PFSK-1 (cell line): Measurements from ENCODE around the gene DCUN1D3.

Experiments used
- FOXP2 ChIP-seq: optimal IDR thresholded peaks from 2 replicates; pipeline ENCODE3; 2011; ENCODE audit warnings: borderline replicate concordance, control low read depth, inconsistent platforms; ENCODE audit not compliant: insufficient read depth; ENCODE audit errors: extremely low read length, extremely low read depth
- POLR2AphosphoS5 ChIP-seq: IDR thresholded peaks from 2 replicates; pipeline ENCODE4 v1.6.1; 2012; ENCODE audit warnings: low read depth, mild to moderate bottlenecking, control low read depth, low read length, moderate library complexity
- REST ChIP-seq, 2 experiments: IDR thresholded peaks; 2 replicates each; pipeline versions ENCODE4 v1.6.1 to v1.8.0; 2011 to 2012; ENCODE audit warnings: low read depth in 2 of 2, low read length in 2 of 2, control low read depth in 1 of 2, inconsistent platforms in 1 of 2, mild to moderate bottlenecking in 1 of 2, moderate library complexity in 1 of 2; ENCODE audit not compliant: insufficient read depth in 1 of 2
- SIN3A ChIP-seq: IDR thresholded peaks from 2 replicates; pipeline ENCODE4 v1.6.1; 2012; ENCODE audit warnings: mild to moderate bottlenecking, low read length, moderate library complexity, borderline replicate concordance; ENCODE audit not compliant: insufficient read depth
- TAF1 ChIP-seq: IDR thresholded peaks from 2 replicates; pipeline ENCODE4 v1.6.1; 2012; ENCODE audit warnings: low read length, control low read depth, borderline replicate concordance; ENCODE audit not compliant: insufficient read depth

Gene DCUN1D3

GRCh38 chr16:20859229-20859628 lies 40.9 kb downstream of the DCUN1D3 start:
- TF ChIP-seq REST (IDR thresholded peaks at IDR 0.05; ENCODE audit: insufficient read depth in 1 of 2, low read depth in 2 of 2, low read length in 2 of 2) (no peak), TAF1 (no peak), POLR2AphosphoS5 (no peak), FOXP2 (no peak), SIN3A (no peak)

- no peak for TF ChIP-seq REST (IDR thresholded peaks at IDR 0.05; ENCODE audit: insufficient read depth in 1 of 2, low read depth in 2 of 2, low read length in 2 of 2)
- TF ChIP-seq SIN3A = no peak
- no peak for TF ChIP-seq TAF1
- TF ChIP-seq POLR2AphosphoS5 = no peak
- TF ChIP-seq FOXP2 = no peak
Observed at GRCh38 chr16:20857281-20857680, 42.9 kb downstream of the DCUN1D3 start.

GRCh38 chr16:20854963-20855362 lies 45.2 kb downstream of the DCUN1D3 start:
- no peak for TF ChIP-seq REST (IDR thresholded peaks at IDR 0.05; ENCODE audit: insufficient read depth in 1 of 2, low read depth in 2 of 2, low read length in 2 of 2)
- TF ChIP-seq SIN3A = no peak
- no peak for TF ChIP-seq TAF1
- TF ChIP-seq POLR2AphosphoS5 = no peak
- TF ChIP-seq FOXP2 = no peak

GRCh38 chr16:20853981-20854620 lies 46.1 kb downstream of the DCUN1D3 start:
- TF ChIP-seq SIN3A = no peak
- TF ChIP-seq TAF1 = no peak
- TF ChIP-seq POLR2AphosphoS5 = no peak
- TF ChIP-seq REST (IDR thresholded peaks at IDR 0.05; ENCODE audit: insufficient read depth in 1 of 2, low read depth in 2 of 2, low read length in 2 of 2) = no peak
- TF ChIP-seq FOXP2 = no peak

- TF ChIP-seq TAF1 (no peak), REST (IDR thresholded peaks at IDR 0.05; ENCODE audit: insufficient read depth in 1 of 2, low read depth in 2 of 2, low read length in 2 of 2) (no peak), POLR2AphosphoS5 (no peak), SIN3A (no peak), FOXP2 (no peak)
Observed at GRCh38 chr16:20853143-20853542, 47.0 kb downstream of the DCUN1D3 start.
